Common myeloid progenitor, CD34-positive (primary cell): Measurements from ENCODE around the gene FANCL.
"Not testable (repeated sequence)": the region's sequence is repeated elsewhere in the genome, so short reads cannot be mapped to it uniquely, and the experiment has no call there.

ENCODE experiments used
- CTCF ChIA-PET: fragments of 350-600 bp; sonication (Branson Sonifier 250); formaldehyde crosslinking; loops from one replicate; lab custom pipeline; 2021; ENCODE audit warnings: antibody characterized with exemption; lab: Charles Lee
- POLR2A ChIA-PET: fragments of 350-600 bp; sonication (Branson Sonifier 250); formaldehyde crosslinking; loops from one replicate; lab custom pipeline; 2021; ENCODE audit warnings: antibody characterized with exemption; lab: Charles Lee
- DNase-seq, 3 donors: peaks; one replicate each; pipeline versions ENCODE4 v3.0.0 to v3.0.0-alpha.2; 2013
- H3K27ac ChIP-seq, 2 experiments: 1 replicate in 1 of 2; 2 replicates in 1 of 2; pipeline ENCODE4 v1.7.0; 2013; ENCODE audit warnings: inconsistent platforms in 2 of 2, low read length in 2 of 2, mild to moderate bottlenecking in 2 of 2, low read depth in 1 of 2, moderate library complexity in 1 of 2; ENCODE audit not compliant: severe bottlenecking in 2 of 2, insufficient read depth in 1 of 2, poor library complexity in 1 of 2
- H3K27me3 ChIP-seq, 5 experiments: replicated peaks in 2 of 5; 1 replicate in 3 of 5; 2 replicates in 2 of 5; pipeline versions ENCODE4 v1.6.1 to v1.7.0; 2013; ENCODE audit warnings: low read length in 4 of 5, mild to moderate bottlenecking in 2 of 5, moderate library complexity in 2 of 5, inconsistent platforms in 1 of 5; ENCODE audit not compliant: insufficient read depth in 5 of 5, control insufficient read depth in 4 of 5
- H3K36me3 ChIP-seq, 4 experiments: 1 replicate in 2 of 4; 2 replicates in 2 of 4; pipeline versions ENCODE4 v1.6.1 to v1.7.0; 2013; ENCODE audit warnings: low read length in 3 of 4, control low read depth in 1 of 4, mild to moderate bottlenecking in 1 of 4; ENCODE audit not compliant: control insufficient read depth in 4 of 4, insufficient read depth in 4 of 4
- H3K4me1 ChIP-seq, 4 experiments: 1 replicate in 3 of 4; 2 replicates in 1 of 4; pipeline versions ENCODE4 v1.6.1 to v1.7.1; 2013; ENCODE audit warnings: low read length in 3 of 4, mild to moderate bottlenecking in 3 of 4, control low read depth in 1 of 4, inconsistent platforms in 1 of 4, moderate library complexity in 1 of 4; ENCODE audit not compliant: control insufficient read depth in 4 of 4, insufficient read depth in 4 of 4; ENCODE audit errors: control extremely low read depth in 1 of 4
- H3K4me3 ChIP-seq, 7 experiments: 1 replicate in 4 of 7; 2 replicates in 3 of 7; pipeline versions ENCODE4 v1.5.1 to v1.7.0; 2013; ENCODE audit warnings: mild to moderate bottlenecking in 7 of 7, low read length in 6 of 7, moderate library complexity in 6 of 7, inconsistent platforms in 2 of 7, low read depth in 2 of 7, control low read depth in 1 of 7; ENCODE audit not compliant: insufficient read depth in 4 of 7, control insufficient read depth in 1 of 7; ENCODE audit errors: extremely low read depth in 1 of 7
- H3K9me3 ChIP-seq, 5 experiments: 1 replicate in 4 of 5; 2 replicates in 1 of 5; pipeline versions ENCODE4 v1.6.1 to v1.7.1; 2013; ENCODE audit warnings: low read length in 4 of 5, mild to moderate bottlenecking in 2 of 5, inconsistent platforms in 1 of 5, low read depth in 1 of 5, moderate library complexity in 1 of 5; ENCODE audit not compliant: control insufficient read depth in 4 of 5, insufficient read depth in 2 of 5; ENCODE audit errors: control extremely low read depth in 1 of 5
- WGBS: methylation state at CpG from one replicate; pipeline ENCODE4 v1.1.5; 2013; ENCODE audit not compliant: insufficient coverage; 5-methylcytosine and 5-hydroxymethylcytosine counted together

Gene FANCL

DNA sequence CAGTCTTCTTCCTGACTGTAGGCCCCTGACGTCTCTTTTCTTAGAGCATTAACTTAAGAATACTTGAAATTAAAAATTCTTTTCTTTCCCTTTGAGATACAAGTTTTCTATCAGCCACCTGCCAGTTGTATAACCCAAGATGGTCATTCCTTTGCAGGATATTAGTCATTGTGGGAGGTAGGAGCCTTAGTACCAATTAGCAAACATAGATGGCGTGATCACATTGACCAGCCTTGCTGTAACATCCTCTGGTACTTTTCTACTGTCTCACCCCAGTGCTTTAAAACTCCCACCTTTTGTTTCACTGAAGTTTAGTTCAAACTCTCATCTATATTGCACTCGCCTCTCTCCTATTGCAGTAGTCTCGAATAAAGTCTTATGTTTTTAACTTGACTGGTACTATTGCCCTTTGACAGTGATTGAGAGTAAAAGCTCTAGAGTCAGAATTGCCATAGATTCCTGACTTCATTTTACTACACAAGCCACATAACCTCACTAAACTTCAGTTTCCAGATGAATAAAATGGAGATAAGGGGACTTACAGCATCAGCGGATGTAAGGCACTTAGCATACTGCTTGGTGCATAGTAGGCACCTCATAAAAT lies 120.4 kb downstream of the FANCL start:
- Histone ChIP-seq H3K4me1 (no peaks in the 10 kb centered on the region), H3K27me3 (no peaks in the 10 kb centered on the region), H3K36me3 (peaks cover 7 to 25% (median 14%) of the 10 kb centered on the region in 4 experiments), H3K27ac (no peak overlapping the region), H3K9me3 (peaks cover 0 to 11% (median 0%) of the 10 kb centered on the region in 5 experiments), H3K4me3 (no peak overlapping the region)
- CTCF ChIA-PET: interaction anchor here (1.0 kb wide), 1 partner anchor 9 kb away, joined by 3 read pairs; no protein-coding TSS in a partner anchor
- DNase-seq: no peak
- POLR2A ChIA-PET: no interaction called here
- WGBS: 90% methylated on average over 2 of the region's 5 CpGs

DNA sequence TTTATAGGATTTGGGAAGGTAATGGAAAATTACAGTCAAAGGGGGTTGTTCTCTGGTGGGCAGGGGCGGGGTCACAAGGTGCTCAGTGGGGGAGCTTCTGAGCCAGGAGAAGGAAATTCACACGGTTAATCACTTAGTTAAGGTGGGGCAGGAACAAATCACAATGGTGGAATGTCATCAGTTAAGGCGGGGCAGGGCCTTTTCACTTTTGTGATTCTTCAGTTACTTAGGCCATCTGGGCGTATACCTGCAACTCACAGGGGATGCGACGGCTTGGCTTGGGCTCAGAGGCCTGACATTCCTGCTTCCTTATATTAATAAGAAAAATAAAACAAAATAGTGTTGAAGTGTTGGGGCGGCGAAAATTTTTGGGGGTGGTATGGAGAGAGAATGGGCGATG lies 127.6 kb downstream of the FANCL start:
- peaks cover 0 to 10% (median 5%) of the 10 kb centered on the region in 4 experiments for H3K36me3 ChIP-seq
- POLR2A ChIA-PET, H3K27ac ChIP-seq, H3K27me3 ChIP-seq, H3K9me3 ChIP-seq, CTCF ChIA-PET, H3K4me1 ChIP-seq, DNase-seq, H3K4me3 ChIP-seq: not testable (repeated sequence)
- WGBS: 96% methylated on average over 3 of the region's 9 CpGs

DNA sequence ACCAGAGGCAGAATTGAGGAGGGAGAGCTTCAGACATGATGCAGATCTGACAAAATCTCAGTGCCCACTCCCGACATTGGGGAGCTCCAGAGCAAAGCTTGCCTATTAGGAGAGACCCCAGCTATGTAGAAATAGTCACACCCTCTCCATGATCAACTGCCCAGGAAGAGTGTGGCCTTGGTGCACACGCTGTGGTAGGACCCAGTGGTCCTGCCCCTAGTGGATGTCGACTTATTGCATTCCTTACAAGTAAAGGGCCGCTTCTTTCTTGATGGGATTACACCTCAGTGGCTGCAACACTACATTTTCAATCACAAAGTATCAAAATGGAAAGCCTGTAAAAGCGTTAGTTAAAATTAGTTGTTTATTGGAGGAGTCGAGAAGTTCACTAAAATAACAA lies 130.4 kb downstream of the FANCL start:
- no peaks in the 10 kb centered on the region for H3K27me3 ChIP-seq
- peaks cover 4 to 10% (median 7%) of the 10 kb centered on the region in 4 experiments for H3K36me3 ChIP-seq
- no peaks in the 10 kb centered on the region for H3K9me3 ChIP-seq
- H3K27ac ChIP-seq: no peak overlapping the region
- DNase-seq: no peak
- peaks cover 0 to 7% (median 0%) of the 10 kb centered on the region in 4 experiments for H3K4me1 ChIP-seq
- no peak overlapping the region for H3K4me3 ChIP-seq
- CTCF ChIA-PET: no interaction called here
- POLR2A ChIA-PET: no interaction called here
- 100% methylated on average over 1 of the region's 6 CpGs for WGBS

DNA sequence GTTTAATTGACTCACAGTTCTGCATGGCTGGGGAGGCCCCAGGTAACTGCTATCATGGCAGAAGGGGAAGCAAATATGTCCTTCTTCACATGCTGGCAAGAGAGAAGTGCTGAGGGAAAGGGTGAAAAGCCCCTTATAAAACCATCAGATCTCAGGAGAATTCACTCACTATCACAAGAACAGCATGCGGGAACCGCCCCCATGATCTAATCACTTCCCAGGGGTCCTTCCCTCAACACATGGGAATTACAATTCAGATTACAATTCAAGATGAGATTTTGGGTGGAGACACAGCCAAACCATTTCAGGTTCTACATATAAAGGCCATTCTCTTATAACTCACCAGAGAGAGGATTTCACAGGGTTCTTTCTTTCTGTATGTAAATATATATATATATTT lies 131.6 kb downstream of the FANCL start:
- peaks cover 0 to 7% (median 0%) of the 10 kb centered on the region in 4 experiments for H3K4me1 ChIP-seq
- WGBS: no CpG with 5 or more reads among the region's 2 CpGs
- CTCF ChIA-PET: no interaction called here
- H3K36me3 ChIP-seq: peaks cover 4 to 10% (median 7%) of the 10 kb centered on the region in 4 experiments
- no peaks in the 10 kb centered on the region for H3K9me3 ChIP-seq
- POLR2A ChIA-PET: no interaction called here
- no peak overlapping the region for H3K4me3 ChIP-seq
- H3K27ac ChIP-seq: no peak overlapping the region
- DNase-seq: no peak
- no peaks in the 10 kb centered on the region for H3K27me3 ChIP-seq
